Motor neuron (in vitro differentiated cells): ENCODE results near the gene CIAO3. TPM values are rescaled to one million over a fixed set of nuclear protein-coding genes. Genes with fewer than 3 reads are reported as not detected.
"Not testable (repeated sequence)": the region's sequence is repeated elsewhere in the genome, so short reads cannot be mapped to it uniquely, and the experiment has no call there.

Experiments used
- ATAC-seq, 8 experiments: fragments of 200-7000 bp; cut with Tn5 transposase; replicated peaks in 6 of 8; 2 replicates each; pipeline ENCODE4 v1.8.0; 2021; ENCODE audit warnings: mild to moderate bottlenecking in 8 of 8, moderate library complexity in 8 of 8
- H3K27ac ChIP-seq, 2 donors: fragments of 250-450 bp; sonication (Bioruptor Pico); 2 replicates each; pipeline ENCODE4 v1.9.0; 2021; ENCODE audit warnings: antibody characterized with exemption in 2 of 2, mild to moderate bottlenecking in 2 of 2, moderate library complexity in 1 of 2
- H3K4me1 ChIP-seq, 2 donors: fragments of 250-450 bp; sonication (Bioruptor Pico); replicated peaks in 1 of 2; 2 replicates each; pipeline ENCODE4 v1.6.1; 2021; ENCODE audit warnings: antibody characterized with exemption in 2 of 2, mild to moderate bottlenecking in 2 of 2, moderate library complexity in 1 of 2
- H3K4me3 ChIP-seq, 5 donors: fragments of 250-450 bp; sonication (Bioruptor Pico); 2 replicates each; pipeline ENCODE4 v1.9.0; 2021; ENCODE audit warnings: antibody characterized with exemption in 5 of 5, mild to moderate bottlenecking in 5 of 5, moderate library complexity in 4 of 5
- WGBS, 10 experiments: fragments of 450-650 bp; shearing (Covaris generic); methylation state at CpG; one replicate each; pipeline ENCODE4 v1.0.0; 2022; 5-methylcytosine and 5-hydroxymethylcytosine counted together
- in situ Hi-C, 9 experiments: fragments of 400-800 bp; cut with MboI; loops; one replicate each; pipeline ENCODE4 v1.15.0; 2021; ENCODE audit warnings: low sequenced_read_pairs in 9 of 9, low pct_unique_long_range_greater_than_20kb in 2 of 9; ENCODE audit not compliant: unreplicated experiment in 9 of 9
- total RNA-seq, 8 experiments: library from RNA; unstranded; fragments of 300-600 nt; gene quantifications; 2 replicates each; pipeline versions ENCODE4 v1.2.3 to v1.2.4, GENCODE V29; 2022

CIAO3 gene
- total RNA-seq, 8 experiments from 2014 or later = 15.0 to 30.5 (median 24.9) TPM

- H3K4me3 ChIP-seq, H3K27ac ChIP-seq, ATAC-seq, in situ Hi-C loops: not testable (repeated sequence)
- WGBS, 10 experiments = 82 to 100% (median 90%) methylated on average over 1 to 11 of the region's 16 CpGs; no CpG with 5 or more reads in 3 of the 10 experiments
- H3K4me1 ChIP-seq = peaks cover 25 to 28% of the 10 kb centered on the region in 2 donors
Measured at GRCh38 chr16:691242-691641, 49.6 kb downstream of the CIAO3 start.

DNA sequence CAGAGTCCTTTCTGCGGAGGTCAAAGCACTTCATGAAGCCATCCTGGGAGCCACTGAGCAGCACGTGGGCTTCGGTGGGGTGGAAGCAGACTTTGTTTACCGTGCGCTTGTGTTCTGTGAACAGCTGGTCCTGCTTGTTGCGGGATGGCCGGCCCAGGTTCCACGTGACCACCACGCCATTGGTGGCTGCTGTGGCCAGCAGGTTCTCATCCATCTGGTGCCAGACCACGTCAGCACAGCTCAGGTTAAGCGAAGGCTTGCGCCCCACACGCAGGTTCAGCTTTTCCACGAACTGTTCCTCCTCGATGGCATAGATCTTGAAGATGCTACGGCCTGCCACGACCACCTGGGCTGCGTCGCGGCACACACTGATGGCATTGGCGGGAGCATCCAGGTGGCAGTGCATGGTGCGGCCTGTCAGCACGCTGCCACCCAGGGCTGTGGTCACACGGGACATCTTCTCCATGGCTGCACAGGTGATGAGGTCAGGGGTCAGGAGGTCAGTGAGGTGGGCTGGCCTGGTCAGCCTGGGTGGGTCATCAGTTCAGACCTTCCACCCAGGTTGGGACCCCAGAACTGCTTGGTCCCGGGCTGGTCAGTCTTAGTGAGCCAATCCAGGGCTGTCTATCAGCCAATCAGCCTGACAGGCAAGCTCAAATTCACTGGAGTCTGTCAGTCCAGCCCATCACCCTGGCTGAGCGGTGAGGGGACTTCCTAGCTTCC, 51.5 kb downstream of the CIAO3 start:
- Histone ChIP-seq H3K4me3 (peak overlapping the region; percentile 89 to 99 (median 97)), H3K4me1 (peaks cover 20 to 25% of the 10 kb centered on the region in 2 donors), H3K27ac (peak overlapping the region; percentile 88 to 97)
- 64 to 100% (median 80%) methylated on average over 1 to 9 of the region's 26 CpGs; no CpG with 5 or more reads in 2 of the 10 experiments for WGBS, 10 experiments
- in situ Hi-C loops = no loop called here
- ATAC-seq = no peak

DNA sequence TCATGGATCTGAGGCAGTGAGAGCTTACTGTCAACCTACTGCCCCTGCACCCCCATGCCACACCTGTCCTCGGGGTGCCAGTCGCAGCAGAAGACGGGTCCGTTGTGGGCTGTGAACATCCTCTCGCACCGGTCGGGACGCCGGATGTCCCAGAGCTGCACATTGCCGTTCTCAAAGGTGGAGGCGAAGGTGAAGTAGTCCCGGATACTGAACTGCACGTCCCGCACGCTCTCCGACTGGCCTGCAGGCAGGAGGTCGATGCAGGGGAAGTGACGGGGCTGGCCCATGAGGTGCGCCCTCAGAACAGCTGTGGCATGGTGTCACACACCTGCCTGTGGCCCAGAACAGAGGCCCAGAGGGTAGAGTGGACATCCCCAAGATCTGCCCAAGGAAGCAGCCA, 53.3 kb downstream of the CIAO3 start:
- 58 to 100% (median 95%) methylated on average over 1 to 12 of the region's 19 CpGs; no CpG with 5 or more reads in 4 of the 10 experiments for WGBS, 10 experiments
- no peak for ATAC-seq
- Histone ChIP-seq H3K27ac (no peak overlapping the region), H3K4me3 (no peak overlapping the region), H3K4me1 (peaks cover 26 to 29% of the 10 kb centered on the region in 2 donors)
- in situ Hi-C loops = no loop called here

- H3K4me3 ChIP-seq = no peak overlapping the region
- H3K27ac ChIP-seq = no peak overlapping the region
- in situ Hi-C loops = no loop called here
- ATAC-seq = no peak
- WGBS, 10 experiments = 60 to 94% (median 91%) methylated on average over 1 to 16 of the region's 51 CpGs; no CpG with 5 or more reads in 6 of the 10 experiments
- peaks cover 28 to 31% of the 10 kb centered on the region in 2 donors for H3K4me1 ChIP-seq
Measured at GRCh38 chr16:686459-687260, 54.1 kb downstream of the CIAO3 start.

DNA sequence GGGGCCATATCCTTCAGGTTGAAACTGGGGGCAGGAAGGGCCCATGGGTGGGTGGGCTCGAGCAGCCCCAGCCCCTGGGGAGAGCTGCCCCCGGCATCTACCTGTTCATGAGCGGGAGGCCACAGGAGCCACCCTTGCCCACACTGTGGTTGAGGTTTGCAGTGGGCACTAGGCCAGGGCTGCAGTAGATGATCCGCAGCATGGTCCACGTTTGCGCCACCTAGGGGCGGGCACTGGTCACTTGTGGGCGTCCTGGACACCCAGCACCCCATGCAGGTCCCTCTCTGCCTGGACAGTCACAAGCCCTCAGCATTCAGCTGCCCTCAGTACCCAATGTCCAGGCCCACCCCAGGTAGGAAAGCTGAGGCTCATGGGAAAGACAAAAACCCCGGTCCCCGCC, 54.8 kb downstream of the CIAO3 start:
- H3K4me1 ChIP-seq = peaks cover 35 to 37% of the 10 kb centered on the region in 2 donors
- in situ Hi-C loops = no loop called here
- ATAC-seq = no peak
- no peak overlapping the region for H3K4me3 ChIP-seq
- H3K27ac ChIP-seq = no peak overlapping the region
- WGBS, 10 experiments = 84 to 100% methylated on average over 2 to 5 of the region's 10 CpGs; no CpG with 5 or more reads in 8 of the 10 experiments

GRCh38 chr16:684961-685696, 55.7 kb downstream of the CIAO3 start:
- peak overlapping the region in 1 of 5 donors; percentile 88 for H3K4me3 ChIP-seq
- peaks cover 35 to 36% of the 10 kb centered on the region in 2 donors for H3K4me1 ChIP-seq
- WGBS, 10 experiments = 93 to 100% methylated on average over 1 to 5 of the region's 61 CpGs; no CpG with 5 or more reads in 8 of the 10 experiments
- ATAC-seq = no peak
- H3K27ac ChIP-seq = peak overlapping the region; percentile 72 to 94
- in situ Hi-C loops = no loop called here

- Histone ChIP-seq H3K4me3 (peak within 1 kb of the TSS; percentile 52 to 89 (median 85)), H3K27ac (peak within 1 kb of the TSS; percentile 74 to 94), H3K4me1 (peaks cover 31 to 35% of the 10 kb centered on the region in 2 donors)
- in situ Hi-C loops = no loop called here
- ATAC-seq = peak; percentile 63 to 79 (median 68)
- 0 to 20% methylated on average over 4 to 6 of the region's 91 CpGs; no CpG with 5 or more reads in 8 of the 10 experiments for WGBS, 10 experiments
Measured at GRCh38 chr16:684071-684794, 56.6 kb downstream of the CIAO3 start, which contains the start of gene JMJD8. Gene JMJD8 (minus strand): TSS chr16:684334. CDS start chr16:684319, 15 bp downstream.

GRCh38 chr16:683396-684070, 57.3 kb downstream of the CIAO3 start:
- Histone ChIP-seq H3K4me1 (peaks cover 34 to 35% of the 10 kb centered on the region in 2 donors), H3K4me3 (peak overlapping the region; percentile 52 to 89 (median 85)), H3K27ac (peak overlapping the region; percentile 74 to 94)
- WGBS, 10 experiments = 0 to 80% (median 20%) methylated on average over 2 to 7 of the region's 57 CpGs; no CpG with 5 or more reads in 5 of the 10 experiments
- no peak for ATAC-seq
- in situ Hi-C loops = no loop called here

DNA sequence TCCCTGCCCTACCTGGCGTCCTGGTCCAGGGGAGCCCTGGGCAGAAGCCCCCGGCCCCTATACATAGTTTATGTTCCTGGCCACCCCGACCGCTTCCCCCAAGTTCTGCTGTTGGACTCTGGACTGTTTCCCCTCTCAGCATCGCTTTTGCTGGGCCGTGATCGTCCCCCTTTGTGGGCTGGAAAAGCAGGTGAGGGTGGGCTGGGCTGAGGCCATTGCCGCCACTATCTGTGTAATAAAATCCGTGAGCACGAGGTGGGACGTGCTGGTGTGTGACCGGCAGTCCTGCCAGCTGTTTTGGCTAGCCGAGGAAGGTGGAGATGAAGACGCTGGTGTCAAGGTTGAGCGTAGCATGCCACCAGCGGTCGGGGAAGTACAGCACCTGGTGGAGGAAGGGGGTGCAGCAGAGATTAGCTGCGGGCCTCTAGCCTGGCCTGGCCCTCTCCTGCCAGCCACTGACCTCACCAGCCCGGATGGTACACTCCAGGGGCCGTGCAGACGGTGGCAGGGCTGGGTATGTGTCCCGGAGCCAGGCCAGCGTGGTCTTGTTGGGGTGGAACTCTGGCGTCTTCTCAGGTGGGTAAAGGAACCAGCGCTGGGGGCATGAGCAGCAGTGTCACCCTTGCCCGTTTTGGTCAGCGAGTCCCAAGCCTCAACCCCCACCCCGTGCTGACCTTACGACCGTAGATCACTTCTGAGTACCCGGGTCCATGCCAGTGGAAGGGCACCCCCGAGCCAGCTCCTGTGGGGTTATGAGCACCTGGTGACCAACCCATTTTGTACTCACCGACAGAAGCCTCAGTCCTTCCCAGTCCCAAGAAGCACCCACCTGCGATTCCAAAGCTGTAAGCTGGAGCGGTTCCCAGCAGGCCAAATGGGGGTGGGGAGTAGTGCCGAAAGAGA, 58.1 kb downstream of the CIAO3 start:
- 74 to 93% (median 80%) methylated on average over 2 to 12 of the region's 36 CpGs; no CpG with 5 or more reads in 5 of the 10 experiments for WGBS, 10 experiments
- in situ Hi-C loops = no loop called here

GRCh38 chr16:681746-682427, 58.9 kb downstream of the CIAO3 start:
- Histone ChIP-seq H3K4me1 (peaks cover 34 to 37% of the 10 kb centered on the region in 2 donors), H3K27ac (no peak overlapping the region), H3K4me3 (peak overlapping the region in 1 of 5 donors; percentile 92)
- 60 to 100% (median 76%) methylated on average over 1 to 16 of the region's 28 CpGs; no CpG with 5 or more reads in 3 of the 10 experiments for WGBS, 10 experiments
- in situ Hi-C loops = no loop called here
- ATAC-seq = no peak

More for the DNA sequence above, 58.1 kb downstream of the CIAO3 start:
- Histone ChIP-seq H3K4me1 (peaks cover 34 to 37% of the 10 kb centered on the region in 2 donors), H3K27ac (no peak overlapping the region), H3K4me3 (peak overlapping the region in 2 of 5 donors; percentile 85 to 88)
- no peak for ATAC-seq
